Lower lobe of right lung (tissue), 2 donors: ENCODE results near the gene RIT1. TPM values are rescaled to one million over a fixed set of nuclear protein-coding genes. Genes with fewer than 3 reads are reported as not detected.

Experiments used
- ATAC-seq, 2 donors: fragments of 200-7000 bp; cut with Tn5 transposase; one replicate each; pipeline ENCODE4 v1.9.1; 2020 to 2022; ENCODE audit warnings: mild to moderate bottlenecking in 2 of 2, moderate library complexity in 2 of 2
- DNase-seq: peaks from one replicate; pipeline ENCODE4 v3.0.0-alpha.2; 2020
- H3K27ac ChIP-seq: fragments of 200-600 bp; one replicate; pipeline ENCODE4 v1.8.0; 2022
- H3K27me3 ChIP-seq: fragments of 200-600 bp; one replicate; pipeline ENCODE4 v1.8.0; 2022; ENCODE audit warnings: low read depth
- H3K36me3 ChIP-seq: fragments of 200-600 bp; one replicate; pipeline ENCODE4 v1.8.0; 2022; ENCODE audit warnings: mild to moderate bottlenecking
- H3K4me1 ChIP-seq: fragments of 200-600 bp; one replicate; pipeline ENCODE4 v1.8.0; 2022
- H3K4me3 ChIP-seq: fragments of 200-600 bp; one replicate; pipeline ENCODE4 v1.8.0; 2022; ENCODE audit warnings: mild to moderate bottlenecking
- H3K9me3 ChIP-seq: fragments of 200-600 bp; one replicate; pipeline ENCODE4 v1.8.0; 2022
- intact Hi-C: fragments of 100-400 bp; cut with DNase I; formaldehyde crosslinking; loops from one replicate; pipeline ENCODE4 v1.11.0; 2022
- total RNA-seq: library from RNA; stranded (reverse); fragmentation: NEBNext Ultra II Directional; extraction: Animal tissue kit (Norgen Biotek cat#: 25700); gene quantifications from one replicate; pipeline ENCODE4 v1.2.1, GENCODE V29; 2021
- TF ChIP-seq, protein P1 (sequence below): fragments of 200-600 bp; IDR thresholded peaks from one replicate; pipeline ENCODE4 v1.8.0; 2022; ENCODE audit warnings: antibody characterized with exemption, mild to moderate bottlenecking
- donor health status: DM: no; HTN: yes; CAD: no; lungs with severe emphysema.

RIT1 gene
- total RNA-seq, 1 donor from 2014 or later, result 56.4 TPM

DNA sequence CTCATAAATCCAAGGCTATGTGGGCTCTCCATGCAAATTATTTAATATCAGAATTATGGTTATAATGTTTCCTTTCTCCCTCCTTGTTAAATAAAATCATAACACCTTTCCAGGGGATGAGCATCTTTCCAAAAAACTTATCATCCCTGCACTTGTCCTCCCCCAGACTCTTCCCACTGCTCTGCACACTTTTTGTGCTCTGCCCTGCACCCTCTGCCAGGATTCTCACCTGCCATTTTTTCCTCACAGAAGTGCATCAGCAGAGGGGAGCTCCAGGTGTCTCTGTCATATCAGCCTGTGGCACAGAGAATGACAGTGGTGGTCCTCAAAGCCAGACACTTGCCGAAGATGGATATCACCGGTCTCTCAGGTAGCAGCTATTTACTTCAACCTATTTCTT is 30.9 kb downstream of the RIT1 start:
- H3K27me3 ChIP-seq, result no peaks in the 10 kb centered on the region
- intact Hi-C loops, result no loop called here
- ATAC-seq, result no peak
- no peak overlapping the region for H3K27ac ChIP-seq
- no peaks in the 10 kb centered on the region for H3K4me1 ChIP-seq
- DNase-seq, result no peak
- no peak overlapping the region for H3K4me3 ChIP-seq
- no peaks in the 10 kb centered on the region for H3K9me3 ChIP-seq
- peaks cover 18% of the 10 kb centered on the region for H3K36me3 ChIP-seq
- TF ChIP-seq, protein P1, sequence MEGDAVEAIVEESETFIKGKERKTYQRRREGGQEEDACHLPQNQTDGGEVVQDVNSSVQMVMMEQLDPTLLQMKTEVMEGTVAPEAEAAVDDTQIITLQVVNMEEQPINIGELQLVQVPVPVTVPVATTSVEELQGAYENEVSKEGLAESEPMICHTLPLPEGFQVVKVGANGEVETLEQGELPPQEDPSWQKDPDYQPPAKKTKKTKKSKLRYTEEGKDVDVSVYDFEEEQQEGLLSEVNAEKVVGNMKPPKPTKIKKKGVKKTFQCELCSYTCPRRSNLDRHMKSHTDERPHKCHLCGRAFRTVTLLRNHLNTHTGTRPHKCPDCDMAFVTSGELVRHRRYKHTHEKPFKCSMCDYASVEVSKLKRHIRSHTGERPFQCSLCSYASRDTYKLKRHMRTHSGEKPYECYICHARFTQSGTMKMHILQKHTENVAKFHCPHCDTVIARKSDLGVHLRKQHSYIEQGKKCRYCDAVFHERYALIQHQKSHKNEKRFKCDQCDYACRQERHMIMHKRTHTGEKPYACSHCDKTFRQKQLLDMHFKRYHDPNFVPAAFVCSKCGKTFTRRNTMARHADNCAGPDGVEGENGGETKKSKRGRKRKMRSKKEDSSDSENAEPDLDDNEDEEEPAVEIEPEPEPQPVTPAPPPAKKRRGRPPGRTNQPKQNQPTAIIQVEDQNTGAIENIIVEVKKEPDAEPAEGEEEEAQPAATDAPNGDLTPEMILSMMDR, result no peak

DNA sequence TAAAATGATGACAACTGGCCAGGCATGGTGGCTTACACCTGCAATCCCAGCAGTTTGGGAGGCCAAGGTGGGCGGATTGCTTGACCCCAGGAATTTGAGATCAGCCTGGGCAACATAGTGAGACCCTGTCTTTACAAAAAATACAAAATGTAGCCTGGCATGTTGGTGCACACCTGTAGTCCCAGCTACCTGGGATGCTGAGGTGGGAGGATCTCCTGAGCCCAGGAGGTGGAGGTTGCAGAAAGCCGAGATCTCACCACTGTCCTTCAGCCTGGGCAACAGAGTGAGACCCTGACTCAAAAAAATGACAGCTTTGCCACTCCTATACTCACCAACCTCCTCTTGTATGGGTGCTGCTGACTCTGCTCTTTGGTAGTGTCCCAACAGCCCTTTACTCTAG is 33.2 kb downstream of the RIT1 start:
- H3K27me3 ChIP-seq, result no peaks in the 10 kb centered on the region
- H3K36me3 ChIP-seq, result peaks cover 18% of the 10 kb centered on the region
- no peaks in the 10 kb centered on the region for H3K9me3 ChIP-seq
- H3K4me3 ChIP-seq, result no peak overlapping the region
- H3K27ac ChIP-seq, result no peak overlapping the region
- H3K4me1 ChIP-seq, result no peaks in the 10 kb centered on the region
- ATAC-seq (no peak), DNase-seq (no peak)
- TF ChIP-seq, protein P1, result no peak
- intact Hi-C loops, result no loop called here

DNA sequence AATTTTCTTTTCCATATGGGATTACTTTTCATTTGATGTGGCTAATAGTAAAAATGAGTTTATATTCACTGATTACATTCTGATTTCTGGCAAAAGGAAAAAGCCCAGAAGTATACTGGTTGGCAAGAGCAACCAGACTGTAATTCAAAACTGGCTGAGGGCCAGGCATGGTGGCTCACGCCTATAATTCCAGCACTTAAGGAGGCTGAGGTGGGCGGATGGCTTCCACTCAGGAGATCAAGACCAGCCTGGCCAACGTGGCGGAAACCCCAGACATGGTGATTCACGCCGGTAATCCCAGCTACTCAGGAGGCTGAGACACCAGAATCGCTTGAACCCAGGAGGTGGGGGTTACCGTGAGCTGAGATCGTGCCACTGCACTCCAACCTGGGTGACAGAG is 37.3 kb downstream of the RIT1 start:
- TF ChIP-seq, protein P1, result no peak
- DNase-seq, result no peak

DNA sequence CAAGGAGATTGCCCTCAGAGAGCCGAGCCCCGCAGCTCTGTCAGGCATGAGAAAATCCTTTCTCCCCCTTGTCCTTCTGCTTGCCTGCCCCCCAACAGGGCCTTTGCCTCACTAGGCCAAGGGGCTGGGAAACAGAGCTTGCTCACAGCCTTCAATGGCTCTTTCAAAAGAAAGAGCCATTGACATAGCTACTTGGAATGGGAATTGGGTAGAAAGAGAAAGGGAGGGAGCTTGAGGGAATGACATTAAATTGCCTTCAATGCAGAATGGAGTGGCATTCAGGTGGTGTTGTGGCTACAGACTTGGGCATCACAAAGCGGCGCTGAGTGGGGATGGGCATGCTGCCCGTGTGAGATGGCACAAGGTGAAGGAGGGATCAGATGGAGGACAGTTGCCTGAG is 38.6 kb downstream of the RIT1 start:
- no peak for ATAC-seq
- no peaks in the 10 kb centered on the region for H3K27me3 ChIP-seq
- intact Hi-C loops, result no loop called here
- no peak for DNase-seq
- H3K36me3 ChIP-seq, result no peaks in the 10 kb centered on the region
- TF ChIP-seq, protein P1, result no peak
- H3K9me3 ChIP-seq, result no peaks in the 10 kb centered on the region
- no peak overlapping the region for H3K4me3 ChIP-seq
- H3K4me1 ChIP-seq, result no peaks in the 10 kb centered on the region
- no peak overlapping the region for H3K27ac ChIP-seq

More for the DNA sequence above, 37.3 kb downstream of the RIT1 start:
- H3K27me3 ChIP-seq, result no peaks in the 10 kb centered on the region
- no peaks in the 10 kb centered on the region for H3K4me1 ChIP-seq
- intact Hi-C loops, result no loop called here
- no peak for ATAC-seq
- no peaks in the 10 kb centered on the region for H3K9me3 ChIP-seq
- H3K36me3 ChIP-seq, result no peaks in the 10 kb centered on the region
- no peak overlapping the region for H3K4me3 ChIP-seq
- H3K27ac ChIP-seq, result no peak overlapping the region

DNA sequence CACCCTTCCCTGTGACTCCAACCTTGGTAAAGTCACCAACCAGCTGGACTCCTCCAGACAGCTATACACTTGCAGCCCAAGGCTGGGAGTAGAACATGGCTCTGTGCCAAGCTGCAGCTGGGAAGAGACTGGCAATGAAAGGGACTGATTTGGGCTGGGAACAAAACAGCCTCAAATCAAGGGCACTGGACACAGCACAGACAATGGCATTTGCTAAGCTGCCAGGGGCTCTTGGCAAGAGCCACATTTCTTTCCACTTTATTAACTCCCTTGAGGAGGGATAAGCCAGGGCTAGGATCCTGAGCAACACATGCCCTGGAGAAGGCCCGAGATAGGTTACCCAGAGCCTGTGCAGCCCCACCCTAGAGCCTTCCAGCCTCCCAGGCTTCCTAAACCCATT is 39.8 kb downstream of the RIT1 start:
- TF ChIP-seq, protein P1, result no peak
- Histone ChIP-seq H3K4me3 (no peak overlapping the region), H3K27ac (no peak overlapping the region), H3K4me1 (no peaks in the 10 kb centered on the region), H3K27me3 (no peaks in the 10 kb centered on the region), H3K36me3 (no peaks in the 10 kb centered on the region), H3K9me3 (no peaks in the 10 kb centered on the region)
- intact Hi-C loops, result no loop called here
- ATAC-seq (no peak), DNase-seq (no peak)

DNA sequence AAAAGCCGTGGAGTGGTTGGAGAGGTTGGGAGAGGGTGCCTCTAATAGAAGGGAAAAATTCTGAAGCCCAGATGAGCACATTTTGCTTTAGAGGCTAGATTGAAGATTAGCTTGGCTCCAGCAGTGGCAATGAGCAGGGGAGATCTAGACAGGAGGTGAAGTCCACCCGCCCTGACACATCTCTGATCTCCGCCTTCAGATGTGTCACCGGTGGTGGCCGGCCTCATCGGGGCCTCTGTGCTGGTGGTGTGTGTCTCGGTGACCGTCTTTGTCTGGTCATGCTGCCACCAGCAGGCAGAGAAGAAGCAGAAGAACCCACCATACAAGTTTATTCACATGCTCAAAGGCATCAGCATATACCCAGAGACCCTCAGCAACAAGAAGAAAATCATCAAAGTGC is 43.4 kb downstream of the RIT1 start:
- TF ChIP-seq, protein P1, result no peak
- ATAC-seq (no peak), DNase-seq (no peak)
- no peak overlapping the region for H3K4me3 ChIP-seq
- H3K4me1 ChIP-seq, result no peaks in the 10 kb centered on the region
- intact Hi-C loops, result no loop called here
- no peaks in the 10 kb centered on the region for H3K9me3 ChIP-seq
- no peak overlapping the region for H3K27ac ChIP-seq
- H3K36me3 ChIP-seq, result no peaks in the 10 kb centered on the region
- no peaks in the 10 kb centered on the region for H3K27me3 ChIP-seq
